Coronary artery (tissue), 2 donors: ENCODE results near the gene TINAG.

Experiments
- DNase-seq: peaks from one replicate; pipeline ENCODE4 v3.0.0-alpha.2; 2017; ENCODE audit warnings: low spot score
- H3K27ac ChIP-seq, 2 donors: fragments of 200-600 bp; sonication (generic); one replicate each; pipeline ENCODE4 v1.5.1; 2016 to 2019
- H3K4me3 ChIP-seq: fragments of 200-600 bp; sonication (generic); 2 replicates; pipeline ENCODE4 v1.5.1; 2016; ENCODE audit warnings: mild to moderate bottlenecking, moderate library complexity
- TF ChIP-seq, protein P1 (sequence below): fragments of 200-600 bp; sonication (generic); IDR thresholded peaks from one replicate; pipeline ENCODE4 v1.5.1; 2019; ENCODE audit warnings: antibody characterized with exemption

Gene TINAG

DNA sequence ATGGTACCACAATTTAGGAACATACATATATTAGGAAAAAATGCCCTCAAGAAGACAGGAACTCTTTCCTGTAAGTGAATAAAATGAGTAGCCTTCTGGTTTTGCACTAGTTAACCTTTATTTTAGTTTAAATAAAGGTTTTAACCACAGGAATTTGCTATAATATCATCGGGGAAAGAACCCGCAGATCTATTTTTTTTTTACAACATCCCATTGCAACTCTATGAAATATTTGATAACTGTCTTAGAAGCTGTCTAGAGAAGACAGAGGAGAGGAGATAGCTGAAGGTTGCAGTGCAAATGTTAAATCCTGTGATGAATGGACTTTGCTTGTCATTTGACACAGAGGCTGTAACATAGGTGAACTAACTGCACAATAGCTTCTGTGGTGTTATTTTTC is 69.5 kb downstream of the TINAG start:
- TF ChIP-seq, protein P1, sequence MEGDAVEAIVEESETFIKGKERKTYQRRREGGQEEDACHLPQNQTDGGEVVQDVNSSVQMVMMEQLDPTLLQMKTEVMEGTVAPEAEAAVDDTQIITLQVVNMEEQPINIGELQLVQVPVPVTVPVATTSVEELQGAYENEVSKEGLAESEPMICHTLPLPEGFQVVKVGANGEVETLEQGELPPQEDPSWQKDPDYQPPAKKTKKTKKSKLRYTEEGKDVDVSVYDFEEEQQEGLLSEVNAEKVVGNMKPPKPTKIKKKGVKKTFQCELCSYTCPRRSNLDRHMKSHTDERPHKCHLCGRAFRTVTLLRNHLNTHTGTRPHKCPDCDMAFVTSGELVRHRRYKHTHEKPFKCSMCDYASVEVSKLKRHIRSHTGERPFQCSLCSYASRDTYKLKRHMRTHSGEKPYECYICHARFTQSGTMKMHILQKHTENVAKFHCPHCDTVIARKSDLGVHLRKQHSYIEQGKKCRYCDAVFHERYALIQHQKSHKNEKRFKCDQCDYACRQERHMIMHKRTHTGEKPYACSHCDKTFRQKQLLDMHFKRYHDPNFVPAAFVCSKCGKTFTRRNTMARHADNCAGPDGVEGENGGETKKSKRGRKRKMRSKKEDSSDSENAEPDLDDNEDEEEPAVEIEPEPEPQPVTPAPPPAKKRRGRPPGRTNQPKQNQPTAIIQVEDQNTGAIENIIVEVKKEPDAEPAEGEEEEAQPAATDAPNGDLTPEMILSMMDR: no peak
- no peak for DNase-seq
- Histone ChIP-seq H3K27ac (no peak overlapping the region), H3K4me3 (no peak overlapping the region)

- no peak overlapping the region for H3K4me3 ChIP-seq
- TF ChIP-seq, protein P1: no peak
These were observed 78.1 kb downstream of the TINAG start for GRCh38 chr6:54386295-54386694.

DNA sequence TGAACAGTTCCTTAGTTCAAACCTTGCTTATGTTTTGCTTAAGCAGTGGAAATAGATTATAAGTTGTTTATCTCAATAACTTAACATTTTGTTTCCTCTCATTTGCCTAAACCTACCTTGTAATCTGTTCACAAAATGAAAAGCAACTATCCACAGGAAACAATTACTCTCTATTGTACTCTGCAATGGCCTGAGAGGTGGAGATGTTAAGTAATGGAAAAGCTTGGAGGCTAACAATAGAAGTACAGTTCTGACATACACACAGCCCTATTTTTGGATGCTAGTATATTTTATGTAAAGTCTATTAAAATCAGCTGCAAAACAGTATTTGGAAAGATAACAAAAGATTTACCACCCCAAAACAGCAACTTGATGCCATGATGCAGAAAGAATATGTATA is 82.1 kb downstream of the TINAG start:
- TF ChIP-seq, protein P1: no peak
- Histone ChIP-seq H3K27ac (no peak overlapping the region), H3K4me3 (no peak overlapping the region)
- DNase-seq: no peak

More at GRCh38 chr6:54386295-54386694, 78.1 kb downstream of the TINAG start:
- no peak overlapping the region for H3K27ac ChIP-seq
- no peak for DNase-seq

DNA sequence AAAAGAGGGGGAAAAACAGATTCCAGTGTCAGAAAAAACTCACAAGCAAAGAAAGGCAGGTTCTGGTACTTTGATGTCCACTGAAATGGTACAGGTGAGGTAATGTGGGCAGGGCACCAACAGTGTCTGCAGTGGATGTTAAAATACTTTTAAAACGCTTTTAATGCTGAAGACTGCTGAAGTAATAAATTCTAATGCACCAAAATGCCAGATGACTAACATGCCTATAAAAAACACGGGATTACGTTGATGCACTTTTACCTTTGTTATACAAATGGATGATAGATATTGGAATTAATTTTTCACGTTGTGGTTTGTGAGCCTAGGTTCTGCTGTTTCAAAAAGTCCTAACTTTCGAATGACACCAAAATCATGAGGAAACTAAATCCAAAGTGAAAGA is 83.3 kb downstream of the TINAG start:
- no peak overlapping the region for H3K4me3 ChIP-seq
- no peak overlapping the region for H3K27ac ChIP-seq
- TF ChIP-seq, protein P1: no peak
- no peak for DNase-seq

GRCh38 chr6:54403096-54403495 is 94.9 kb downstream of the TINAG start:
- no peak for DNase-seq
- no peak overlapping the region for H3K4me3 ChIP-seq
- TF ChIP-seq, protein P1: no peak
- H3K27ac ChIP-seq: no peak overlapping the region

GRCh38 chr6:54404791-54405190 is 96.5 kb downstream of the TINAG start:
- H3K27ac ChIP-seq: no peak overlapping the region
- H3K4me3 ChIP-seq: no peak overlapping the region
- TF ChIP-seq, protein P1: no peak
- DNase-seq: no peak

DNA sequence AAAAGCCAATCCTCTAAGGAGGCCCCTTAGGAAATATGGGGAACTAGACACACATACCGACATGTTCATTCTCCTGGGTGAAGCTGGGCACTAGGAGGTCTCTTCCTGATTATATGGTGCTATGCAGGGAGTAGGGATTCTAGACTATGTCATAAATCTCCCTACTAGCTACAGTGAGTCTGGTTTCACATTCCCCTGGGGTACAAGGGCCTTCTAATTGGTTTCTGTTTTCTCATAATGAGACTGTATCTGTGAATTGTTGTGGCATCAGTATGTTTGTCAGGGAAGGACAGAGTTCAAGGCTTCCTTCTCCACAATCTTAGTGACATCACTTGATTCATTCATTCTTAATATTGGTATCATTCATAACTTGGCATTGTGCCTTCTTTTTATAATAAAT is 103.5 kb downstream of the TINAG start:
- H3K4me3 ChIP-seq: no peak overlapping the region
- TF ChIP-seq, protein P1: no peak
- no peak for DNase-seq
- H3K27ac ChIP-seq: no peak overlapping the region
